NCI-H1930 (cell line): Measurements from ENCODE around the gene UBR4.

ENCODE experiments used
- DNase-seq, 2 experiments: peaks; one replicate each; lab custom pipeline; 2025; lab: John Stamatoyannopoulos, UW

The UBR4 gene

DNA sequence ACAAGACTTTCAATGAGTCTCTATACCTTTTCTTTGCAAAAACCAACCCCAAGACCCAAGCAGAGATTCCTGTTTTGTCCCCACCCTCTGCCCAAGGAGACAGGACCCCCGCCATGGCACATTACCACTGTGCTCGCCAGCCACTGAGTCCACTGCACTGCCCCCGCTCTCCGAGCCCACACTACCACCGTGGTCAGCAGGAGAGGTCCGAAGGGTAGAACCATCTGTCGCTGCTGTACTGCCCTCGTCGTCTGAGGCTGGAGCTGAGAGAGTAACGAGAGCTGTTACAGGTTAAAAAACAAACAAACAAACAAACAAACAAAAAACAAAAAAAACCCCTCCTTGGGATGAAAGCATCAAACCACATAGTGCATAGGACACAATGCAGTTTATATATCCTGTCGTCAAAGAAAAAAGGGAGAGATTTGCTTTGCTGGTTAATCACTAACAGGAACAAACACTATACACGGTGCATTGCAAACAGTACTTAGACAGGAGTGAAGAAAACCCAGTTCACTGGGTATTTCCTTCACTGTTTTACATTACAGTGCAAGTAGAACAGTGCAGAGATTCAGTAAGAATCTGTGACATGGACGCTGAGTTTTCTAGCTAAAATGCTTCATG lies 71.0 kb downstream of the UBR4 start:
- DNase-seq = no peak

DNA sequence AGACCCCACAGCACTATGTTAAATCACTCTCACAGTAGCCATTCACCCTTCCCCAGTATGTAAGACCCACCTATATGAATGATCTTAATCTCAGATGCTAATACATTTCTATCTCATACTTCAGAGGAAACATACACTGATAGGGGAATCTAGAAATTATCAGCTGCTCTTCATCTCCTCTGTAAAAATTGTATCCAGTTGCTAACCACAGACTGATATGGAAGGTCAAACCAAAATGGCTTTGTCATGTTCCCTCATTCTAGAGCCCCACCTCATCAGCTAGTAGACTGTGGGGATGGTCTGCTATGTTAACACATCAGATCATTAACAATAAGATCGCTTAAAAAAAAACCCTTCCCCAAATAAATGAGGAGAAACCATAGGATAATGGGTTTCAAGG lies 71.7 kb downstream of the UBR4 start:
- no peak for DNase-seq

DNA sequence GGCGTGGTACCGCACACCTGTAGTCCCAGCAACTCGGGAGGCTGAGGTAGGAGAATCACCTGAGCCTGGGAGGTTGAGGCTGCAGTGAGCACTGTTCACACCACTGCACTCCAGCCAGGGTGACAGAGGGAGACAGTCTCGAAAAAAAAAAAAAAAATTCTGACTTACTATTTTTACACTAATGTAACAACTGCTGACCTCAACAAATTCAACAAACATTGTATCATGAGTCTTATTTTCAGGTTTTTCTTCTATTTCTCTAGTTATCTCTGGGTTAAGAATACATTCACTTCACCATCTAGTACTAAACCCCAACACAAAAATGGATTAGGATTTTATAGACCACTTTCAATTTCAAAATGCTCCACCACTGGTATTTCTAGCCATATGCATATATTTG lies 72.9 kb downstream of the UBR4 start:
- no peak for DNase-seq

DNA sequence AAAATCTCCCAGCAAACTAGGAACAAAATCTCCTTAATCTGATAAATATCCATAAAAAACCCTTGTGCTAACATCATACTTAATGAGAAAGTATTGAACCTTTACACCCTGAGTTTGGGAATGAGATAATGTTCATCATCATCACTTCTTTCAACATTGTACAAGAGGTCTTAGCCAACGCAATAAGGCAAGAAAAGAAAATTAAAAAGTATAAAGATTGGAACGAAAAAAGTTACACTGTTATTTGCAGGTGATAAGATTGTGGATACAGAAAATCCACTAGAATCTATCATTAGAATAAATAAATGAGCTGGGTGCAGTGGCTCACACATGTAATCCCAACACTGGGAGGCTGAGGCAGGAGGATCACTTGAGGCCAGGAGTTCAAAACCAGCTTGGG lies 76.7 kb downstream of the UBR4 start:
- no peak for DNase-seq

DNA sequence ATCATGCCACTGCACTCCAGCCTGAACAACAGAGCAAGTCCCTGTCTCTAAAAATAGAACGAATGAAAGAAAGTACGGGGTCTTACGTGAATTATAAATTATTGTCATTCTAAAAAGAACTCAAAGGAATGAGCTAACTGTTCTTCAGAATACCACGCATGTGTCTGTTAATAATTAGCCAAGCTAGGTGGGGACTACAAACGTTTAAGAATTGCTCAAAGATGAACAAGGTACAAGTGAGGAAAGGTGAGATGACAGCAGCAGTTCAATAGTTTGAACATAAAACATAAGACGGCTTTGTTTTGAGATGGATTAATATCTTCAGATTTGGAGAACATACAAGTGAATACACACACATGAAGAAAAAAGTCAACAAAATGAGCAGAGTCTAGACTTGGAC lies 79.6 kb downstream of the UBR4 start:
- no peak for DNase-seq

DNA sequence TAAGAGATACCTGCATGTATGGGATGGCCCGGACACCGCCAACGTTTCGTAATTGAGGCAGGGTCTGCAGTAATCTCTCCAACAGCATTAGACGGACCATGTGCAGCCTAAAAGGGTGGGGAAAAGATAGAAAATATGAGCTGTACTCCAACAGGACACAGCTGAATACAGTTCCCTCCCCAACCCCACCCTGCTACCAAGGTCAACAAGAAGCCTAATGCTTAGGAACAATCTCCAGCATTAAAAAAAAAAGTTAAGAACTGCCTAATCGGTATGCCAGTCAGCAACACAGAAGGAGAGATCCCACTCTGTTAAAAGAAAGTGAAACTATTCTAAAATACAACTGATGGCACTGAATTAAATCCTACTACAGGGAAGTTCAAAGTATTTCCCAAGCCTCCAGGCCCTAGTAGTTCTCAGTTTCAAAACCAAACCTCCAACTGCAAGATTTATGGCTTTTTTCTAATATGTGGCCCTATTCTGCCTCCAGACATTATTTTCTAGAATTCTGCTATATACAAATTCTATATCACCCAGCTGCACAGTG lies 81.0 kb downstream of the UBR4 start:
- no peak for DNase-seq

DNA sequence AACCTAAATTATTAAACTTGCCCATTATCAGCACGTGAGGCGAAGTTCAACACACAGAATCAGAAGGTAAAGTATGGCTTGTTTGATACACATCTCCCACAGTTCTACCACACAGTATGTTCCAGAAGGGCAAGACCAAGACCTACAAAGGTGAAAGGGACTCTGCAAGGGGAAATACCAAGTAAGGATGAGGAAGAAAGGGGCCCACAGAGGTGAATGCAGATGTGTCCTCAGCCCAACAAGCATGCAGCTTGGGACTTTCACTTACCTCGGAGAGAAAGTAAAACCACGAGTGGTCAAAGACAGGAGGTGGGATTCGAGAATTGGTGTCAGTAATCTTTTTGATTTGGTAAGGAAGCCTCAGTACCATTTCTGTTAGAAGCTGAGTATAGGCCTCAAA lies 85.8 kb downstream of the UBR4 start:
- no peak for DNase-seq

DNA sequence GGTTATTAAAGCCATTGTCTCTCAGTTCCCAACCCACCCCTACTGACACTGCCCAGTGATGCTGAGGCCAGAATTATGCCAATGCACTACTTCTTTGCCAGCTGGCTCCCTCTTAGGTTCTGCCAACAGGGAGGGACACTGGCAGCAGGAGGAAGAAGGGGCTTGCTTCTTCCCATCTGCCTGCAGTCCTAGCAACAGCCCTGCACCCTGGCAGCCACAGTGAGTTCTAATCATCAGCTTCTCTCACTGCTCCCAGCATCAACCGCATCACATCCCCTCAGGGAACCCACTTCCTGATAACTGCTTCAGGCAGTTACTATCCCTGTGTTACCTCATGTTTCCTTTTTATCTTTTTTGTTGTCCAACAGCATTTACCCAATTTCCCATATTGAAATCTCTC lies 86.2 kb downstream of the UBR4 start:
- no peak for DNase-seq

DNA sequence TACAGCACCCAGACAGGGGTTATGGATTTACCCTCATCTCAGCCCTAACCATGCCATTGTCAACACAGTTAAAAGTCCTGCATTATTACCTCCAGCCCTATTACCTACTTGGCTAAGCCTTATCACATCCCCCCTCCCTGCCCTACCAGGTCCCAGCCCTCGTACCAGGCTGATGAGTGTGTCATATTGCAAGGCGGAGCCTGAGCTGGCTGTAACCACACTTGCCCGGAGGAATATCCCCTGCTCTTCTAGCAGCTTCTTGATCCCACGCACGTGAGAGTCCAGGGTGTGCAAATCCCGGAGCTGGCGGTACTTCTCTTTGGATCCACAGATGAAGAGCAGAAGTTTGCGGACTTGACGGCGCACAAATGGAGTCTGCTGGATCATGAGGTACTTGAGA lies 87.4 kb downstream of the UBR4 start:
- DNase-seq = no peak

DNA sequence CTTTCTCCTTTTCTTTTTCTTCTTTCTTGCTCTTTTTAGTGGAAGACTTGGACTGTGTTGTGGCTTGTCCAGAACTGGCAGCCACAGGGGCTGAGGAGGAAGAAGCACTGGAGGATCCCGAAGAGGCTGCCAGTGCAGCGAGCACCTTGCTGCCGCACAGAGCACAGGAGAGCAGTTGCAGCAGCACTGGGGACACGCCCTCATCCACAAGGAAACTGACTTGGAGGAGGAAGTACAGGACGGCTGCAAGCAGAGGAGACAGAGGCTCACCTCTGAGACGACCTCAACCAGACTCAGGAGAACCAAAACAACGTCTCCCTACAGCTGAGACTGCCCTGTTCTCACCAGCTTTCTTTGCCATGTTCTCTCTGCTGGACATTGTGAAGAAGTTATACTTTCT lies 88.9 kb downstream of the UBR4 start:
- no peak for DNase-seq

DNA sequence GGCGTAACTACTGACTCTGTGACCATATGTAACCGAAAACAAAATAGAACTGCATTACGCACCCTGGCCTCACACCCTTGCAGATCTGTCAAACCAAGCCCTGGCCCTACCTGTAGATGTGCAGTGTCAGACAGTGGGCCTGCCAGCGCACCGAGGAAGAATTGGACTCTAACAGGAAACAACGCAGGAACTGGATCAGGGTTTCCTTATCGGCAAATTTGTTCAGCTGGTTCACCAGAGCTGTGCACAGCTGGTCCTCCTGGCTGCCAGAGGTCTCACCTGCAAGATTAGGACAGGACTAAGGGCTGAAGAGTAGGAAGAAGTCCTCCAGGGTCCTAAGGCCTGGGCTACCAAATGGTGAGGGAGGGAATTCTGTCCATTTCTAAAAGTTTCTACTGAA lies 90.0 kb downstream of the UBR4 start:
- no peak for DNase-seq

DNA sequence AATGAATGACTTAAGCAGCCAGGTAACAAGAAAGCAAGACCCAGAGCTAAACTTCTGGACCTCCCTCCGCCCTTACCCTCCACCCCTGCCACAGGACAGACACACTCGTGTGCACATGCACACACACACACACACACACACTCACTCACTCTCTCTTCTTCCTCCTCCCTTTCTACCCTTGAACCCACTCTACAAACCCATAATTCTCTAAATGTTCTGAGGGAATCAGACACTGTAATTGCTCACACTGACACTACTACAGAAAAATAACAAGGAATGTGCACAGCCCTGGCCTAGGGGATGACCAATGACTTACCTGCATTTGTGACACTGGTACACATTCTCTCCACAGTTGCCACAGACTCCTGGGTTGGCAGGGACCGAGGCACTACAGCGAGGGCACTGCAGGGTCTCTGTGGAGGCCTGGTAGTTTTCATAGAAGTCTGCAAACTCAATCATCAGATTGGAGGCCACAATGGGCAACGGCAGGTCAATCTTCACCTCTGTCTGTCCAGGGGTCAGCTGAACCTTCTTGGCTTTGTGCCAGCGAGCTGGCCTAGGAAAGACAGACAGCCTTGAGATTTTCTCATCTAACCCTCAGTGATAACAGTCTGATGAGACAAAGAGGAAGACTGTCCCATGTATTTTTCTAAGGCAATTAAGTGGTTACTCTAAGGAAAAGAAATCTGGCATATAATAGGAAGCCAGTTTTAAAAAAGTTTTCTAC lies 94.8 kb downstream of the UBR4 start:
- DNase-seq = no peak

DNA sequence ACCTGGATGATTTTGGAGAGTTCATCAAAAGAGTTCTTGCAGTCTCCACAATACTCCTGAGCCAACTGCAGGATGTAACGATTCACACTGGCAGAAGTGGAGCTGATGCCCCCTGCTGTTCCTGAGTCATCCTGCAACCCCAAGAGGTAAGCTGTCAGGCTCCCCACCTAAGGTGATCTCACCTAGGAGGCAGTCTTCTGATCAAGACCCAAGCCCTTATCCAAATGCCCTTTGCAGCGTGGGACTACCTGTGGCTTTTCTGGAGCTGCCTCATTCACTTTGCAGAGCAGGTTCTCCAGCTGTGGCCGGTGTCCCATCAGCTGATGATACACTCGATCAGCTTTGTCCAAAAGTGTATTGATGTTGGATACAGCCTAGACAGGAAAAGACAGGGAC lies 96.4 kb downstream of the UBR4 start:
- DNase-seq = no peak

DNA sequence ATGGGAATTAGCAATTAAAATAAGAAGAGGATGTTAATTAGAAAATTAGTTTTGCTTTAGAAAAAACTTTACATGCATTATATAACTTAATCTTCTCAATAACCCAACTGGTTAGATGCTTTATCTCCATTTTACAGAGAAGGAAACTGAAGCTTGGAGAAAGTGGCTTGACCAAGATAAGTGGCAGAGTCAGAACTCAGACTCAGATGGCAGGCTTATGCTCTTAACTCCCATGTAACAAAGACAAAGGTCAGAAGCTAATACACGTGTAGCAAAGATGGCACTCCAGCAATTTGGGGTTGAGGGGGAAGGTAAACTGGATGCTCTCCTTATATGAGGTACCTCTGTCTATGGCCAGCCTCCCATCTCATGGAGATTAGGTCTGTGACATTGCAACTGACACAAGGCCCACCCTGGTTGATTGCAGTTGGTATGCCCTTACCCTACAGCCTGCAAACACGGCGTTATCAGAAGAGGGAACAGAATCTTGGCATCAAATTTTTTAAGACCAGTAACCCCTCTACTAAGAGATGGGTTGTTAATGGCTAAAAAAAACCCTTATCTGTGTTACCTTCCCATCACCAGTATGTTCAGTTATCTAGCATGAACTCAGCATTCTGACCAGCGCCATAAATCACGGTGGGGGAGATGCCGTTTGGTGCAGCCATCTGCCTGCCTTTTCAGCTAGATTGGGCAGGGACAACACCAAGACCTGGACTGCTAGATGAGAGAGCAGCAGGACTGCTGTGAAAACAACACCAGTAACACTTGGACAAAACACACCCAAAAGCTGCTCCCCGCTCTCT lies 97.0 kb downstream of the UBR4 start:
- no peak for DNase-seq

DNA sequence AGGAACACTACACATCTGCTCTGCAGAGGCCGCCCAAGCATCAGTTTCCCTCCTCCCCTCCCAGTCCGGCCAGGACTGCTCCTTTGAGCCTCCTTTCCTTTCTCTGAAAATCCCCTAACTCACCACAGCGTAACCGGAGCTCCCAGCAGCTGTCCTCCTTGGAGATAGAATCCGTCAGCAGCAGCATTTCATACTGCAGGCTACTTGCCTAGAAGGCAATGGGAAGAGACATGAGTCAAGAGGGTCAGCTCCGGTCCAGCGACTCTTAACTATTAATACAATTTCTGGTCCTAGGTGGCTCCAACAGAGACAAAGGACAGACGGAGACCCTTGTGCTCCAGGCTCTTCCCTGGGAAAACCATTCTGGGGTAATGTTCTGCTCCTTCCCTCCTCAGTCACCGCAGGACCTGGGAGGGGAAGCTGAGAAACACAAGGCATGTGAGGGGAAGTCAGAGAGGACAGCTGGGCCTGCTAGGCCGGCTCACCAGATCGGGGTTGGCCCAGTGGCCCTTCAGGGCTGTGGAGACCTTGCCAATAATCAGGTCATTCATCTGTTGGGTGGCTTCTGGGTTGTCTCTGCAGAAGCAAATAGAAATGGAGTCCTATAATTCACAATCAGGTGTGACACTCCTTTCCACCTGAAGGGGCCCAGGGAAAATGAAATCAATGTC lies 99.7 kb downstream of the UBR4 start:
- no peak for DNase-seq

DNA sequence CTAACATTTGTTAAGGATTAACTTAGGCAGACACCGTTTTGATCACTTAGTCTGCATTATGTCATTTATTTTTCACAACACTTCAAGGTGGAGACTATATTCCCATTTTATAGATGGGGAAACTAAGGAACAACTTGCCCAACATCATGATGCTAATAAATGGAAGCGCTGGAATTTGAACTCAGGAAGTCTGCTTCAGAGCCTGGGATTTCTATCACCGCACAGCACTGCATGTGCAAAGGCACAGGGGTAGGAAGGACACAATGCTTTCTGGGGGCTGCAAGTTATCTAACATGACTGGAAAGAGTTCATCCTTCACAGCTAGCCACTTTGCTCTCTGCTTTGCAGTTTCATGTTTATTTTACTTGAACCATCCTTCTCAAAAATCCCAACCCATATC lies 100.5 kb downstream of the UBR4 start:
- no peak for DNase-seq

DNA sequence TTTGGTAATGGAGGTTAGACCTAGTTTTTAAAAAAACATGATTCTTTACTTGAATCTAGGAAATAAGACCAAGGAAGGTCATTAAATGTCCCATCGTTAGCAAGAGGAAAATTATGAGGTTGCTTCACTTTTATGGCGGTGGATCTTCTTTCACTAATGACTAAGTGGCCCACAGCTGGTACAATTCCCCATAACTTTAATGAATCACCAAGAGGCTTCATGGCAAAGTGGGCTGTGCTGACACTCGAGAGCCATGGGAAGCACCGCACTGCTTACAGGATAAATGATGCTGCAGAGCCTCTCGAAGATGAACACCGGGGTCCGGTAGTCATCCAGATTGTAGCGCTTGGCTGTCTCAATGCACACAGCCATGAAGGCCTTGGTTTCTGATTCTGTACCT lies 108.8 kb downstream of the UBR4 start:
- no peak for DNase-seq

DNA sequence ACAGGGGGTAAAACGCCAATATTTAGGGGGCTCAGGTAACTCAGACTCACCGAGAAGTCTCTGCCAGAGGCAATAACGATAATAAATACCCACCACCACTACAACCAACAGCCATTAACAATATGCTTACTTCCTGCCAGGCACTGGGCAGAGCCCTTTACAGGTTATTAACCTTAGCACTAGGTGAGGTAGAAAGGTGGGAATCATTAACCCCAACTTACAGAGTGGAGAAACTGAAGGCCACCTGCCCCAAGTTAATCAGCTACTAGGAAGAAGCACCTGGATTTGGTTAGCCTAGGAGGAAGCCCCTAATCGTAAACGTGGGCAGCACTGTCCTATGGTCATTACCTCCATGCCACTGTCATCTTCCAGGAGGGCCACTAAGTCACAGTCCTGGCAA lies 110.0 kb downstream of the UBR4 start:
- no peak for DNase-seq

DNA sequence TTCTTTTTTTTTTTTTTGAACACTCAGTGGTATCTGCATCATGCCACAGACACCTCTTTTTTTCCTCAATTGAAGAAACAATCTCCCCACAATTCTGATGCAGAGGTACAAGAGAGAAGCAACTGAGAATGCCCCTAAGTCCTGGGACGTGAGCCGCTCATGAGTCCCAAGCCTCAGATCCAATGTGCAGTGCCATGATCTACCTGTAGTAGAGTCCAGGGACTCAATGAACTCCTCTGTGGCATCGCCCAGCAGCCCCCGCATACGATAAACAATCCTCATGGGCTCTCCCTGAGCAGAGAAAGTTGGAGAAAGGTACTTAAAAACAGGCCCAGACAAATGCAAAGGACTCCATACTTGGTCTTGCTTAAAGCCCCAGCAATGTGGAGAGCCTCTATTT lies 113.1 kb downstream of the UBR4 start:
- DNase-seq = no peak

DNA sequence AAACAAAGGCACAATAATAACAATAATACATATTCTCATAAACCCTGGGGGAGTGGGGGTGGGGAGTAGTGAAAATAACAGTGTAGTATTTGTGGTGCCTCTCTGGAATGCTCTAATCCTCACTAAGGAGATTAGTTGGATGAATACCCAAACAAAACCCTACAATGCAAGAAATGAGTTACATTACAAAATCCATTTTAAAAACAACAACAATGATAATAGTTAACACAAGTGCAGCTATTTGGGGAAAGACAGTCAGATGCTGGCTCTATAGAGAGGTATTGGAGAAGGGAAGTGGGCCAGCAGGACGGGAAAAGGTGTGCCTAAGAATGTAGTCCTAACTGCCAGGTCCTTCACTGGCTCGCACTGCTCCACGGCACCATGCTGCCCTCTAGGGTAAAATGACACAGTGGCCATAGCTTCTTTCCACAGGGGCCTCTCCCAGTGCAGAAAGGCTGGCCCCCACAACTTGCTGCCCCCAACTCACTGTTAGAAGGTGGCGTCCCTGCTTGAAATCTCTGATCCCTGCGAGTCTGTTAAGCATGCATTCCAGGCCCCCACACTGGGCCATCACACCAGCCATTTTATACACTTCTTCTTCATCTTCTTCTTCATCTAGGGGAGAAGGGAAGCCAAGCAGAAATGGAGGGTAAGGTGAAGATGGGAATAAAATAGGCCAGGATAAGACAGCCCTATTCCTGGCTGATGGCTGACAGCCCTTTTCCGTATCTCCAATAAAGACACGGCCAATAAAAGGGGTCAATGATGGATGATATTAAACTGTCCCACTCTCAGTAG lies 113.8 kb downstream of the UBR4 start:
- DNase-seq = no peak

DNA sequence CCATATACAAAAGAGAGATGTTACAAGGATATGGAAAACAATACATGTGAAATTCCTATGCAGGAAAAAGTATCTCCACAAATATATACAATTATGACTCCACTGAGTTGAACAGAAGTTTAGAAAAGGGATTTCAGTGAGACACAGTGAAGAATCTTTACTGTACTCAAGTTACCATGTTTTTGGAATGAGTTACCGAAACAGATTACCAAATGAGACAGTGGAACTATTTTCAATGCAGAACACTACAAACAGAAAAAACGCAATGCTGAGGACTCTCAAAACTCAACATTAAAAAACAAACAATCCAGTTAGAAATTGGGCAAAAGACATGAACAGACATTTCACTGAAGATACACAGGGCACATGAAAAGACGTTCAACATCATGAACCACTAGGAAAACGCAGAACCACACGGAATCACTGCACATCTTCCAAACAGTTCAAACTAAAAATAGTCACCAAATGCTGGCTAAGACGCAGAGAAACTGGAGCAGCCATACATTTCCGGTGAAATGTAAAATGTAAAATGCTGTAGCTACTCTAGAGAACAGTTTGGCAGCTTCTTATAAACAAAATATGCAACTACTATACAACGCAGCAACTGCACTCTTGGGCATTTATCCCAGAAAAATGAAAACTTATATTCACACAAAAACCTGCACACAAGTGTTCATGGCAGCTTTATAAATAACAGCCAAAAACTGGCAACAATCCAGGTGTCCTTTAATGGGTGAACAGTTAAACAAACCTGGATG lies 118.7 kb downstream of the UBR4 start:
- no peak for DNase-seq
